Tibial nerve (tissue), 4 donors: ENCODE data around the gene NIPAL4. TPM values are rescaled to one million over a fixed set of nuclear protein-coding genes. Genes with fewer than 3 reads are reported as not detected.
A peak's percentile ranks its signal among the peaks of the same experiment; 100 is the strongest.
"Not testable (repeated sequence)": the region's sequence is repeated elsewhere in the genome, so short reads cannot be mapped to it uniquely, and the experiment has no call there.

Experiments
- DNase-seq, 2 donors: peaks; one replicate each; pipeline ENCODE4 v3.0.0-alpha.2; 2019; ENCODE audit warnings: low spot score in 2 of 2
- H3K27ac ChIP-seq, 4 donors: fragments of 200-600 bp; sonication (generic) in 3 of 4; one replicate each; pipeline ENCODE4 v1.5.1; 2017 to 2019; ENCODE audit warnings: mild to moderate bottlenecking in 1 of 4
- H3K27me3 ChIP-seq, 2 donors: fragments of 200-600 bp; sonication (generic) in 1 of 2; one replicate each; pipeline versions ENCODE4 v1.5.1 to v1.6.0; 2017 to 2019
- H3K36me3 ChIP-seq, 3 donors: fragments of 200-600 bp; sonication (generic); one replicate each; pipeline ENCODE4 v1.5.1; 2018 to 2019
- H3K4me1 ChIP-seq, 4 donors: fragments of 200-600 bp; sonication (generic) in 3 of 4; one replicate each; pipeline ENCODE4 v1.5.1; 2017 to 2019
- H3K4me3 ChIP-seq, 4 donors: fragments of 200-600 bp; sonication (generic) in 3 of 4; one replicate each; pipeline ENCODE4 v1.5.1; 2017 to 2019; ENCODE audit warnings: mild to moderate bottlenecking in 1 of 4, moderate library complexity in 1 of 4
- H3K9me3 ChIP-seq, 4 donors: fragments of 200-600 bp; sonication (generic) in 3 of 4; one replicate each; pipeline ENCODE4 v1.5.1; 2017 to 2019
- EP300 ChIP-seq, 2 donors: sonication (generic); formaldehyde crosslinking; IDR thresholded peaks; one replicate each; pipeline ENCODE4 v1.6.1; 2017; ENCODE audit warnings: antibody characterized with exemption in 2 of 2, mild to moderate bottlenecking in 1 of 2
- POLR2A ChIP-seq, 2 donors: fragments of 450-650 bp; IDR thresholded peaks; one replicate each; pipeline ENCODE4 v1.6.1; 2017; ENCODE audit warnings: antibody characterized with exemption in 2 of 2, mild to moderate bottlenecking in 2 of 2, moderate library complexity in 2 of 2
- WGBS, 2 donors: methylation state at CpG; one replicate each; pipeline ENCODE4 v1.1.5; 2018; 5-methylcytosine and 5-hydroxymethylcytosine counted together
- total RNA-seq, 4 donors: library from RNA; depleted of rRNA; stranded (reverse); fragments of >200 nt; gene quantifications; one replicate each; pipeline ENCODE4 v1.1.0, GENCODE V29; 2016
- TF ChIP-seq, protein P1 (sequence below), 5 experiments: fragments of 200-600 bp in 3 of 5; fragments of 450-650 bp in 2 of 5; sonication (generic) in 3 of 5; IDR thresholded peaks; one replicate each; pipeline ENCODE4 v1.5.1; 2016 to 2019; ENCODE audit warnings: antibody characterized with exemption in 5 of 5, mild to moderate bottlenecking in 3 of 5, moderate library complexity in 2 of 5

NIPAL4 gene
- total RNA-seq, 4 donors from 2014 or later: 0.84 to 5.7 (median 2.4) TPM; not detected in 1

DNA sequence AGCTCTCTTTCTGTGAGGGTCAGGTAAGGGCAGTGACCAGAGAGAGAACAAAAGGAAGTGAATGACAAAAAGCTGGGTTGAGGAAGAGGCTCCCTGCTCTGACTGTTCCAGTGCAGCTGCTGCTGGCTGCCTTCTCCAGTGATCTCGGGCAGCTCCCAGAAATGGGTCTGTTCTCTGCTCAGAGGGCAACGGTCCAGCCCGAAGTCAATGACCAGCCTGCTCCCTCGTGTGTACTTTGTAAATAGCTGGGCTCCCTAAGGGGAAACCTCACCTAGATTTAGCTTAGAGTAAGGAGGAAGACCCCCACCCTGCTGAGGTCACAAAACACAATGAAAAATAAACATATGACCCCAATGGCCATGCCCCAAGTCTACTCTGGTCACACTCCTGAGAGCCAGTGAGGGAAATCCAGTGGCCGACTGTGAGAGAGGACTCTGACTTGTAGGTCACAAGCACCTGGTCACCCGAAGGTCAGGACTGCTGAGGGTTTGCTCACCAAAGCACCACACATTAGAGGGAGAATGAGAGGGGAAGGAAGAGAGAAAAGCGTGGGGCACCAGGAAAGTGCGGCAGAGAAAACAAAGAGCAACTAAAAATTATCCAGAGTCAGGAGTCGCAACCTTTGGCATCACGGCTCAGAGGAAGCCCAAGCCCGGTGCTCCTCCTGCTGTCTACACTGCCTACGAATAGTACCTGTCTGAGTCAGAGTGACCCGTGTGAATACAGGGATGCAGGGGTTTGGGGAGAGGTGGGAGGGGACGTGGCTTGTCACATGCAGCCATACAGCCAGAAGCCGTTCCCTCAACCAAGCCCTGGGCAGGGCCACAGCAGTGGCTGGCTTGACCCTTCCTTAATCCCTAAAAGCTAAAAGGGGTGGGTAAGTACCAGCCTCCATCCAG is 19.8 kb downstream of the NIPAL4 start:
- no peak for DNase-seq
- no peaks in the 10 kb centered on the region for H3K9me3 ChIP-seq
- no peak overlapping the region for H3K27ac ChIP-seq
- no peak for TF ChIP-seq POLR2A (IDR thresholded peaks at IDR 0.05)
- TF ChIP-seq EP300 (IDR thresholded peaks at IDR 0.05): no peak
- TF ChIP-seq, protein P1, sequence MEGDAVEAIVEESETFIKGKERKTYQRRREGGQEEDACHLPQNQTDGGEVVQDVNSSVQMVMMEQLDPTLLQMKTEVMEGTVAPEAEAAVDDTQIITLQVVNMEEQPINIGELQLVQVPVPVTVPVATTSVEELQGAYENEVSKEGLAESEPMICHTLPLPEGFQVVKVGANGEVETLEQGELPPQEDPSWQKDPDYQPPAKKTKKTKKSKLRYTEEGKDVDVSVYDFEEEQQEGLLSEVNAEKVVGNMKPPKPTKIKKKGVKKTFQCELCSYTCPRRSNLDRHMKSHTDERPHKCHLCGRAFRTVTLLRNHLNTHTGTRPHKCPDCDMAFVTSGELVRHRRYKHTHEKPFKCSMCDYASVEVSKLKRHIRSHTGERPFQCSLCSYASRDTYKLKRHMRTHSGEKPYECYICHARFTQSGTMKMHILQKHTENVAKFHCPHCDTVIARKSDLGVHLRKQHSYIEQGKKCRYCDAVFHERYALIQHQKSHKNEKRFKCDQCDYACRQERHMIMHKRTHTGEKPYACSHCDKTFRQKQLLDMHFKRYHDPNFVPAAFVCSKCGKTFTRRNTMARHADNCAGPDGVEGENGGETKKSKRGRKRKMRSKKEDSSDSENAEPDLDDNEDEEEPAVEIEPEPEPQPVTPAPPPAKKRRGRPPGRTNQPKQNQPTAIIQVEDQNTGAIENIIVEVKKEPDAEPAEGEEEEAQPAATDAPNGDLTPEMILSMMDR (IDR thresholded peaks at IDR 0.05): no peak
- H3K4me3 ChIP-seq: no peak overlapping the region
- no peaks in the 10 kb centered on the region for H3K27me3 ChIP-seq
- peaks cover 0 to 29% (median 1%) of the 10 kb centered on the region in 4 donors for H3K4me1 ChIP-seq
- WGBS, 2 donors: 69 to 80% methylated on average over 15 of the region's 15 CpGs
- peaks cover 0 to 58% (median 0%) of the 10 kb centered on the region in 3 donors for H3K36me3 ChIP-seq

DNA sequence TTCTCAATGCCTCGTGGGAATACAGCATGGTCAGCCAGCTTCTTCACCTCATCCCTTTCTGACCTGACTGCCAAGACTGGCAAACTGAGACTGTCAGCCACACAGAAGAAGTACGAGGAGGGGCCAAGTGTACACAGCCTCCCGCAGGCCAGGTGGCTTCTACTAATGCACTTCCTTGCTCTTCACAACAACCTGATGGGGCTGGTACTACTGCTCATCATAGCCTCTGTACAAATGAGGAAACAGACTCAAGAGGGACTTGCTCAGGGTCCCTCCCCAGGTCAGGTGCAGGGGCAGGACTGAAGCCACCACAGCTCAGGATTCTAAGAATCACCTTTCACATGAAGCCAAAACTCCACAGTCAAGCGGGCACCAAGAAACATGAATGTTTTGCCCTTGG is 21.3 kb downstream of the NIPAL4 start:
- Histone ChIP-seq H3K4me1 (peaks cover 0 to 32% (median 1%) of the 10 kb centered on the region in 4 donors), H3K36me3 (peaks cover 0 to 70% (median 6%) of the 10 kb centered on the region in 3 donors)
- WGBS, 2 donors: 72 to 83% methylated on average over 4 of the region's 4 CpGs

DNA sequence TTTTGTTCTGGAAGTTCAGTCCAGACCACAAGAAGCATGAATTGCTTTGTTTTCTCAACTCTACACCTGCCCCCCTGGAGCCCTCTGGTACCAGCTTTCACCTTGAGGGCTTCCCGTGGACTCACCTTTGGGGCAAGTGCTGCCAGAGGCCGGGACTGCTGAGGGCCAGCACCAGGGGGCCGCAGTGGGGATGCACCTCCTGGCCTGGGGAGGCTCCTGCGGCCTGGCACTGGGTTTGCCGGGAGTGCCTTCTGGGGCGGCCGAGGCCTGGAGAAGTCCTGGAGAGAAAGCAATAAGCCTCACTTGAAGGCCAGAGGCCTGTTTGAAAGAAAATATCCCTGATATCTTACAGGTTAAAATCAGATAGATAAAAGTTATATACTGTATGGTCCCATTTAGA is 21.7 kb downstream of the NIPAL4 start:
- Histone ChIP-seq H3K4me3 (no peak overlapping the region), H3K9me3 (no peaks in the 10 kb centered on the region), H3K27ac (no peak overlapping the region), H3K36me3 (peaks cover 0 to 73% (median 6%) of the 10 kb centered on the region in 3 donors), H3K4me1 (peaks cover 0 to 32% (median 1%) of the 10 kb centered on the region in 4 donors), H3K27me3 (no peaks in the 10 kb centered on the region)
- DNase-seq: no peak
- 97 to 98% methylated on average over 7 of the region's 7 CpGs for WGBS, 2 donors
- TF ChIP-seq, protein P1 (IDR thresholded peaks at IDR 0.05): no peak
- TF ChIP-seq EP300 (IDR thresholded peaks at IDR 0.05) (no peak), POLR2A (IDR thresholded peaks at IDR 0.05) (no peak)

More for the DNA sequence above, 21.3 kb downstream of the NIPAL4 start:
- Histone ChIP-seq H3K27me3 (no peaks in the 10 kb centered on the region), H3K27ac (peak overlapping the region in 1 of 4 donors; percentile 7), H3K4me3 (no peak overlapping the region), H3K9me3 (no peaks in the 10 kb centered on the region)
- TF ChIP-seq, protein P1 (IDR thresholded peaks at IDR 0.05): no peak
- TF ChIP-seq POLR2A (IDR thresholded peaks at IDR 0.05) (no peak), EP300 (IDR thresholded peaks at IDR 0.05) (no peak)
- no peak for DNase-seq

DNA sequence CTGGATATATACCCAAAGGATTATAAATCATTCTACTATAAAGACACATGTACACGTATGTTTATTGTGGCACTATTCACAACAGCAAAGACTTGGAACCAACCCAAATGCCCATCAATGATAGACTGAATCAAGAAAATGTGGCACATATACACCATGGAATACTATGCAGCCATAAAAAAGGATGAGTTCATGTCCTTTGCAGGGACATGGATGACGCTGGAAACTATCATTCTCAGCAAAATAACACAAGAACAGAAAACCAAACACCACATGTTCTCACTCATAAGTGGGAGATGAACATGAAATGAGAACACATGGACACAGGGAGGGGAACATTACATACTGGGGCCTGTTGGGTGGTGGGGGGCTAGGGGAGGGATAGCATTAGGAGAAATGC is 22.7 kb downstream of the NIPAL4 start:
- H3K4me1 ChIP-seq: peaks cover 0 to 30% (median 1%) of the 10 kb centered on the region in 4 donors
- peaks cover 0 to 83% (median 6%) of the 10 kb centered on the region in 3 donors for H3K36me3 ChIP-seq
- H3K9me3 ChIP-seq, DNase-seq, H3K4me3 ChIP-seq, H3K27ac ChIP-seq, H3K27me3 ChIP-seq: not testable (repeated sequence)
- 94 to 98% methylated on average over 2 of the region's 2 CpGs for WGBS, 2 donors

DNA sequence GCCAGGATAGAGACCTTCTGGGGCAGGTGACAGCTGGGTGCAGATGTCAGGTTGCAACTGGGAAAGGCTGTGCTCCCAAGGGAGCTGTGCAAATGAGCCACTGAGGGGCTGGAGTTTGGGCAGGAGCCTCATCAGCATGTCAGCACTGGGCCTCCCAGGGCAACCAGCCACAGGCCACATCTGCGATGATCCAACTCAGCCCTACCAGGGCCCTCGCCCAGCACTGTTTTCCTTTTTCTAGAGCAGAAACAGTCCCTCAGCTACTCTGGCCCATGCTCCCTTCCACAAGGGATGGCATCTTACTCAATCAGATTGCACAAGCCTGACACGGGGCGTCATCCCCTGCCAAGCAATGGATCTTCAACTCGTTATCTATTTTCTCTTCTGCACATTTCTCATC is 24.8 kb downstream of the NIPAL4 start:
- H3K27ac ChIP-seq: no peak overlapping the region
- WGBS, 2 donors: 70 to 77% methylated on average over 5 of the region's 5 CpGs
- H3K36me3 ChIP-seq: peaks cover 0 to 94% (median 6%) of the 10 kb centered on the region in 3 donors
- TF ChIP-seq EP300 (IDR thresholded peaks at IDR 0.05) (peak in 1 of 2 donors; percentile 68), POLR2A (IDR thresholded peaks at IDR 0.05) (no peak)
- TF ChIP-seq, protein P1 (IDR thresholded peaks at IDR 0.05): no peak
- no peak overlapping the region for H3K4me3 ChIP-seq
- H3K9me3 ChIP-seq: no peaks in the 10 kb centered on the region
- H3K27me3 ChIP-seq: no peaks in the 10 kb centered on the region
- peaks cover 0 to 9% (median 0%) of the 10 kb centered on the region in 4 donors for H3K4me1 ChIP-seq
- DNase-seq: peak; percentile 38 to 68
